ENCODE measurements around the gene EMP2. TPM values are rescaled to one million over a fixed set of nuclear protein-coding genes. Genes with fewer than 3 reads are reported as not detected.

EMP2 gene
- total and polyA plus RNA-seq, 2 of the 4 experiments (the other 2 are of a cell fraction): 13.8 to 18.3 TPM

GRCh38 chr16:10601444-10602408 lies 21.3 kb upstream of the EMP2 start:
- H3K4me2 ChIP-seq (ENCODE audit: low read depth, low read length): no peak overlapping the region
- no peak overlapping the region for H2BK5ac ChIP-seq (ENCODE audit: low read depth, low read length, poor library complexity, severe bottlenecking)
- no peak overlapping the region for H4K8ac ChIP-seq (ENCODE audit: low read depth in 2 of 2, low read length in 2 of 2)
- H3K27ac ChIP-seq (ENCODE audit: insufficient read depth, low read length): no peak overlapping the region
- no peak overlapping the region for H2BK15ac ChIP-seq (ENCODE audit: low read depth, low read length)
- no peak overlapping the region for H3K23ac ChIP-seq (ENCODE audit: low read depth, low read length)
- H4K20me1 ChIP-seq (ENCODE audit: insufficient read depth, low read length): no peaks in the 10 kb centered on the region
- H3K9me3 ChIP-seq (ENCODE audit: control insufficient read depth, insufficient read depth, low read length): peaks cover 2% of the 10 kb centered on the region
- no peak overlapping the region for H3K14ac ChIP-seq (replicated peaks; ENCODE audit: low read depth, low read length)
- H3K4me1 ChIP-seq (ENCODE audit: control insufficient read depth, insufficient read depth, low read length): peaks cover 2% of the 10 kb centered on the region; the same call in 1 of the 2 replicates
- H4K91ac ChIP-seq (ENCODE audit: insufficient read depth, low read depth, low read length): no peak overlapping the region
- DNase-seq (no peak), ATAC-seq (ENCODE audit: low read depth) (no peak; the same call in 1 of the 2 replicates)
- no peak overlapping the region for H4K5ac ChIP-seq (ENCODE audit: low read depth, low read length)
- H2AFZ ChIP-seq (replicated peaks; ENCODE audit: low read length, poor library complexity): peak overlapping the region; percentile 15
- no peak for TF ChIP-seq FOS (IDR thresholded peaks at IDR 0.05; ENCODE audit: low read depth, low read length)
- no peaks in the 10 kb centered on the region for H3K36me3 ChIP-seq (ENCODE audit: control insufficient read depth, insufficient read depth, low read length)
- intact Hi-C loops (cut with micrococcal nuclease): no loop called here
- no peak overlapping the region for H3K4me3 ChIP-seq (ENCODE audit: insufficient read depth, low read depth, low read length)
- no peak overlapping the region for H3K4ac ChIP-seq (ENCODE audit: low read depth, low read length)
- dilution Hi-C loops (cut with HindIII; ENCODE audit: low sequenced_read_pairs, unreplicated experiment): no loop called here
- in situ Hi-C loops (cut with MboI; ENCODE audit: low sequenced_read_pairs): no loop called here
- H3K9me1 ChIP-seq (ENCODE audit: insufficient read depth, low read length): no peaks in the 10 kb centered on the region
- H3K27me3 ChIP-seq (ENCODE audit: control insufficient read depth, insufficient read depth, low read length): peaks cover 17% of the 10 kb centered on the region
- no peak overlapping the region for H3K9ac ChIP-seq (ENCODE audit: low read depth, low read length)
- H2BK120ac ChIP-seq (ENCODE audit: low read depth, low read length): no peak overlapping the region
- POLR2A ChIA-PET (ENCODE audit: unreplicated experiment): no interaction called here
- no peaks in the 10 kb centered on the region for H3K79me1 ChIP-seq (ENCODE audit: low read depth in 1 of 2, low read length in 2 of 2)
- no peak overlapping the region; the same call in 1 of the 2 replicates for H2AK5ac ChIP-seq (ENCODE audit: low read depth, low read length)
- no peak overlapping the region for H3K18ac ChIP-seq (ENCODE audit: low read depth, low read length)
- BruUV-seq (replicated peaks): no TSS peak
- no peak overlapping the region for H3K56ac ChIP-seq (ENCODE audit: extremely low read depth, insufficient read depth, low read length)
- H2BK20ac ChIP-seq (ENCODE audit: low read depth, low read length): no peak overlapping the region
- WGBS, 2 experiments (ENCODE audit: extremely low coverage in 2 of 2, insufficient read length in 1 of 2): 47% methylated on average over 3 of the region's 13 CpGs; no CpG with 5 or more reads in 1 of the 2 experiments
- no peak overlapping the region for H2AK9ac ChIP-seq (replicated peaks; ENCODE audit: low read depth, low read length, poor library complexity)
- CTCF ChIA-PET: no interaction called here
